A549 (cell line): ENCODE data around the gene SHQ1. TPM values are rescaled to one million over a fixed set of nuclear protein-coding genes. Genes with fewer than 3 reads are reported as not detected.

Source experiments
- ATAC-seq, 2 experiments: fragments of 200-7000 bp in 1 of 2; fragments of >200 bp in 1 of 2; cut with Nextera tagmentation in 1 of 2; cut with Tn5 transposase in 1 of 2; 3 replicates each; pipeline versions ENCODE4 v1.8.0 to v1.9.1; 2018 to 2020; ENCODE audit warnings: mild to moderate bottlenecking in 1 of 2, moderate library complexity in 1 of 2
- CTCF ChIA-PET: fragments of 300-600 bp; sonication (Branson Sonifier 250); formaldehyde crosslinking; extraction: SDS; loops from one replicate; lab custom pipeline; 2021; ENCODE audit warnings: antibody characterized with exemption, inconsistent platforms; lab: Yijun Ruan, JAX
- POLR2A ChIA-PET: fragments of 350-600 bp; formaldehyde crosslinking; extraction: SDS; loops from one replicate; lab custom pipeline; 2021; ENCODE audit warnings: antibody characterized with exemption, inconsistent platforms; lab: Yijun Ruan, JAX
- DNase-seq, 2 experiments: peaks; one replicate each; pipeline versions ENCODE4 v3.0.0 to v3.0.0-alpha.2; 2011 to 2016; ENCODE audit warnings: low read depth in 1 of 2, low spot score in 1 of 2
- FAIRE-seq: peaks from 2 replicates; lab custom pipeline; 2011; peaks lifted over from hg19 to GRCh38; lab: Jason Lieb, UNC
- H3K27ac ChIP-seq, 2 experiments: fragments of >200 bp; sonication (Bioruptor Twin); formaldehyde crosslinking; 3 replicates each; pipeline ENCODE4 v1.5.1; 2016 to 2017
- H3K4me1 ChIP-seq: fragments of >200 bp; sonication (Bioruptor Twin); formaldehyde crosslinking; 3 replicates; pipeline ENCODE4 v1.6.1; 2016
- H3K4me2 ChIP-seq: fragments of >200 bp; sonication (Bioruptor Twin); formaldehyde crosslinking; 3 replicates; pipeline ENCODE4 v1.6.1; 2016
- H3K4me3 ChIP-seq: fragments of >200 bp; sonication (Bioruptor Twin); formaldehyde crosslinking; 3 replicates; pipeline ENCODE4 v1.5.1; 2016
- H3K9me3 ChIP-seq: fragments of >200 bp; sonication (Bioruptor Twin); formaldehyde crosslinking; 3 replicates; pipeline ENCODE4 v1.6.1; 2016
- ATOH8 ChIP-seq: fragments of 250-450 bp; sonication (Bioruptor Pico); IDR thresholded peaks from 2 replicates; pipeline ENCODE4 v1.5.0; 2020; ENCODE audit warnings: low read depth, mild to moderate bottlenecking, moderate library complexity
- CBX2 ChIP-seq: fragments of 200-600 bp; sonication (generic); IDR thresholded peaks from 2 replicates; pipeline ENCODE4 v1.6.1; 2016; ENCODE audit warnings: low read depth, mild to moderate bottlenecking, borderline replicate concordance
- CHD4 ChIP-seq: fragments of 200-600 bp; sonication (generic); IDR thresholded peaks from 2 replicates; pipeline ENCODE4 v1.6.1; 2016; ENCODE audit warnings: antibody characterized with exemption, mild to moderate bottlenecking, borderline replicate concordance
- CTCF ChIP-seq: fragments of >200 bp; sonication (Bioruptor Twin); formaldehyde crosslinking; IDR thresholded peaks from 3 replicates; pipeline ENCODE4 v1.5.1; 2016
- EHF ChIP-seq: fragments of 250-450 bp; sonication (Bioruptor Pico); IDR thresholded peaks from 2 replicates; pipeline ENCODE4 v1.5.0; 2020; ENCODE audit warnings: mild to moderate bottlenecking
- EP300 ChIP-seq, 2 experiments: fragments of >200 bp; sonication (Bioruptor Twin); formaldehyde crosslinking; IDR thresholded peaks; 2 replicates in 1 of 2; 3 replicates in 1 of 2; pipeline ENCODE4 v1.6.1; 2016 to 2017
- FOSL2 ChIP-seq, 2 experiments: fragments of 450-650 bp in 1 of 2; fragments of >200 bp in 1 of 2; sonication (Bioruptor Twin) in 1 of 2; formaldehyde crosslinking; IDR thresholded peaks; 2 replicates each; pipeline versions ENCODE4 v1.5.0 to v1.6.1; 2016 to 2020; ENCODE audit warnings: mild to moderate bottlenecking in 1 of 2, moderate library complexity in 1 of 2
- GATA3 ChIP-seq: IDR thresholded peaks from 2 replicates; pipeline ENCODE4 v1.6.1; 2012; ENCODE audit warnings: borderline replicate concordance
- HDAC2 ChIP-seq: fragments of 200-600 bp; sonication (generic); IDR thresholded peaks from 2 replicates; pipeline ENCODE4 v1.6.1; 2016
- JUNB ChIP-seq: fragments of >200 bp; sonication (Bioruptor Twin); formaldehyde crosslinking; IDR thresholded peaks from 2 replicates; pipeline ENCODE4 v1.6.1; 2016
- KDM1A ChIP-seq: fragments of 200-600 bp; sonication (generic); IDR thresholded peaks from 2 replicates; pipeline ENCODE4 v1.6.1; 2016; ENCODE audit warnings: low read depth, mild to moderate bottlenecking
- MAFK ChIP-seq: fragments of 450-650 bp; IDR thresholded peaks from 2 replicates; pipeline ENCODE4 v1.6.1; 2014; ENCODE audit not compliant: partially characterized antibody
- MAZ ChIP-seq: fragments of 150-350 bp; IDR thresholded peaks from 2 replicates; pipeline ENCODE4 v1.6.1; 2014; ENCODE audit warnings: antibody characterized with exemption, low read depth, low read length, borderline replicate concordance
- PHF8 ChIP-seq: fragments of 200-600 bp; sonication (generic); IDR thresholded peaks from 2 replicates; pipeline ENCODE4 v1.6.1; 2016; ENCODE audit warnings: low read depth, mild to moderate bottlenecking, antibody characterized with exemption, moderate library complexity, borderline replicate concordance
- POLR2A ChIP-seq: IDR thresholded peaks from 2 replicates; pipeline ENCODE4 v1.6.1; 2012; ENCODE audit warnings: mild to moderate bottlenecking, low read length
- POLR2AphosphoS2 ChIP-seq: conservative IDR thresholded peaks from 2 replicates; pipeline ENCODE4 v1.6.1; 2012; ENCODE audit warnings: low read length, improper control_type of control experiment, inconsistent platforms
- SREBF2 ChIP-seq: fragments of 450-650 bp; IDR thresholded peaks from 2 replicates; pipeline ENCODE4 v1.6.1; 2014; ENCODE audit warnings: mild to moderate bottlenecking, moderate library complexity
- TP53 ChIP-seq: fragments of 250-450 bp; sonication (Bioruptor Pico); IDR thresholded peaks from 2 replicates; pipeline ENCODE4 v1.5.0; 2021; ENCODE audit warnings: mild to moderate bottlenecking, moderate library complexity
- USF2 ChIP-seq: fragments of 450-650 bp; IDR thresholded peaks from 2 replicates; pipeline ENCODE4 v1.6.1; 2014; ENCODE audit warnings: antibody characterized with exemption
- ZC3H11A ChIP-seq: fragments of 450-650 bp; IDR thresholded peaks from 2 replicates; pipeline ENCODE4 v1.6.1; 2014; ENCODE audit warnings: antibody characterized with exemption, mild to moderate bottlenecking
- ZNF302 ChIP-seq: fragments of 250-450 bp; sonication (Bioruptor Pico); IDR thresholded peaks from 2 replicates; pipeline ENCODE4 v1.9.0; 2021; ENCODE audit warnings: inconsistent platforms, mild to moderate bottlenecking, moderate library complexity
- WGBS: methylation state at CpG from one replicate; pipeline ENCODE4 v1.1.6; 2017; ENCODE audit errors: missing lambda C conversion rate; 5-methylcytosine and 5-hydroxymethylcytosine counted together
- polyA plus RNA-seq, 4 experiments: library from polyadenylated mRNA; depleted of rRNA in 3 of 4; stranded (reverse); fragments of >200 nt; fragmentation: RNase III in 1 of 4; extraction: RNeasy Plus Mini Kit Qiagen cat#74134 plus additional on column Dnase treatment in 1 of 4; gene quantifications; 2 replicates in 3 of 4; 3 replicates in 1 of 4; pipeline ENCODE4 v1.2.3, GENCODE V29; 2011 to 2017

SHQ1 gene
- polyA plus RNA-seq, 2 of the 4 experiments (the other 2 are of a cell fraction), result 18.0 to 22.2 TPM

- no peak for ATAC-seq
- FAIRE-seq, result no peak
- TF ChIP-seq HDAC2 (no peak), ZC3H11A (no peak), PHF8 (no peak), ZNF302 (CRISPR knock-in tag) (no peak), GATA3 (no peak), USF2 (no peak), CBX2 (no peak), JUNB (no peak), ATOH8 (no peak), CTCF (no peak), CHD4 (no peak), EHF (no peak), MAZ (no peak), EP300 (IDR thresholded peaks at IDR 0.05) (no peak), POLR2A (no peak), KDM1A (no peak), SREBF2 (no peak), TP53 (CRISPR knock-in tag) (no peak)
- TF ChIP-seq, all 56 proteins: peak for 0
- Histone ChIP-seq H3K4me1 (no peaks in the 10 kb centered on the region), H3K4me3 (no peak overlapping the region), H3K9me3 (no peaks in the 10 kb centered on the region), H3K4me2 (no peak overlapping the region), H3K27ac (no peak overlapping the region)
- POLR2A ChIA-PET, result interaction anchor here (0.6 kb wide), 1 partner anchor 9 kb away, joined by 3 read pairs; no protein-coding TSS in a partner anchor
- 100% methylated on average over 3 of the region's 3 CpGs for WGBS
- CTCF ChIA-PET, result interaction anchor here (0.6 to 4.0 kb wide), 5 partner anchors 14 to 117 kb away, joined by 3 to 21 read pairs (median 5); no protein-coding TSS in a partner anchor
- no peak for DNase-seq
Measured at GRCh38 chr3:72836416-72836815, 11.8 kb downstream of the SHQ1 start.

GRCh38 chr3:72830452-72831223, 17.6 kb downstream of the SHQ1 start:
- ChIA-PET CTCF (interaction anchor here (1.0 to 2.1 kb wide), 6 partner anchors 8 to 955 kb away, joined by 3 to 9 read pairs (median 4); no protein-coding TSS in a partner anchor), POLR2A (no interaction called here)
- no peak overlapping the region for H3K4me3 ChIP-seq
- no peak for TF ChIP-seq FOSL2 (IDR thresholded peaks at IDR 0.05)
- TF ChIP-seq FOSL2 (CRISPR knock-in tag; IDR thresholded peaks at IDR 0.05), result no peak
- peak; percentile 93 for TF ChIP-seq MAFK
- TF ChIP-seq POLR2AphosphoS2, result no peak
- ATAC-seq, result no peak
- no peak for DNase-seq
- no peak overlapping the region for H3K4me2 ChIP-seq
- peaks cover 4% of the 10 kb centered on the region; the same call in 2 of the 3 replicates for H3K4me1 ChIP-seq
- H3K9me3 ChIP-seq, result no peaks in the 10 kb centered on the region
- H3K27ac ChIP-seq, result no peak overlapping the region
- no peak for FAIRE-seq

- CTCF ChIA-PET, result interaction anchor here (2.1 kb wide), 1 partner anchor 954 kb away, joined by 9 read pairs; no protein-coding TSS in a partner anchor
- no peak for ATAC-seq
- no peak for TF ChIP-seq POLR2A
- no peak for TF ChIP-seq FOSL2 (IDR thresholded peaks at IDR 0.05)
- no peak for TF ChIP-seq FOSL2 (CRISPR knock-in tag; IDR thresholded peaks at IDR 0.05)
Measured at GRCh38 chr3:72829701-72830100, 18.5 kb downstream of the SHQ1 start.

More at GRCh38 chr3:72829701-72830100, 18.5 kb downstream of the SHQ1 start:
- POLR2A ChIA-PET, result no interaction called here
- Histone ChIP-seq H3K4me2 (no peak overlapping the region), H3K4me1 (peaks cover 4% of the 10 kb centered on the region; the same call in 2 of the 3 replicates), H3K9me3 (no peaks in the 10 kb centered on the region), H3K27ac (no peak overlapping the region), H3K4me3 (no peak overlapping the region)
- DNase-seq (no peak), FAIRE-seq (no peak)
